Measurements from ENCODE around the gene SRL.

SRL gene

GRCh38 chr16:4241928-4242283 is at the start of gene SRL:
SRL (minus strand) TSS chr16:4242080; CDS start chr16:4242067, 13 bp downstream.
- TF ChIP-seq POLR2A (IDR thresholded peaks at IDR 0.05; ENCODE audit: low read length) (no peak), GATA1 (IDR thresholded peaks at IDR 0.05; ENCODE audit: low read depth, low read length) (no peak)
- no peak for DNase-seq

DNA sequence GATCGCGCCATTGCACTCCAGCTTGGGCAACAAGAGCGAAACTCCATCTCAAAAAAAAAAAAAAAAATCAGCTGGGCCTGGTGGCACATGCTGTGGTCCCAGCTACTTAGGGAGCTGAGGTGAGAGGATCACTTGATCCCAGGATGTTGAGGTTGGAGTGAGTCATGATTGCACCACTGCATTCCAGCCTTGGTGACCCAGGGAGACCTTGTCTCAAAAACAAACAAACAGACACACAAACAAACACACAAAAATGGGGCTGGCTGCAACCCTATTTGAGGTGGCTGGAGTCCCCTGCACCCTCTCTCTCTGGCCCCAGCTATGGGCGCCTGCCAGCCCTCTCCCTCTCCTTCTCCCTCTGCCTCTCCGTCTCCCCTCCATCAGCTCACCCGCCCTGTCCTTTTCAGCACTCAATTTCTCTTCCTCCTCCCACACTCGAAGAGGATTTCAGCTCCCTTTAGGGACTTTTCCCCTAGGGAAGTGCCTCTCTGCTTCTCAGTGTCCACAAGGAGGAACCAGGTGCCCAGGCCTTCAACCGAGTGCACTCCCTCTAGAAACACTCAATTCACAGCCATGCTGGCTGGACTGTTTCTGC is 48.5 kb upstream of the SRL start:
- no peak for DNase-seq

GRCh38 chr16:4288148-4288921 is 46.5 kb upstream of the SRL start:
- TF ChIP-seq GATA1 (IDR thresholded peaks at IDR 0.05; ENCODE audit: low read depth, low read length): no peak
- TF ChIP-seq POLR2A (IDR thresholded peaks at IDR 0.05; ENCODE audit: low read length): no peak
- peak; percentile 73 to 84 for DNase-seq

More for the DNA sequence above, 48.5 kb upstream of the SRL start:
- TF ChIP-seq GATA1 (IDR thresholded peaks at IDR 0.05; ENCODE audit: low read depth, low read length): no peak
- TF ChIP-seq POLR2A (IDR thresholded peaks at IDR 0.05; ENCODE audit: low read length): no peak

- no peak for DNase-seq
- TF ChIP-seq POLR2A (IDR thresholded peaks at IDR 0.05; ENCODE audit: low read length) (no peak), GATA1 (IDR thresholded peaks at IDR 0.05; ENCODE audit: low read depth, low read length) (no peak)
Observed at GRCh38 chr16:4285167-4285566, 43.3 kb upstream of the SRL start.

GRCh38 chr16:4283939-4284338 is 42.1 kb upstream of the SRL start:
- TF ChIP-seq GATA1 (IDR thresholded peaks at IDR 0.05; ENCODE audit: low read depth, low read length): no peak
- TF ChIP-seq POLR2A (IDR thresholded peaks at IDR 0.05; ENCODE audit: low read length): no peak

GRCh38 chr16:4283441-4283840 is 41.6 kb upstream of the SRL start:
- DNase-seq: no peak
- no peak for TF ChIP-seq GATA1 (IDR thresholded peaks at IDR 0.05; ENCODE audit: low read depth, low read length)
- TF ChIP-seq POLR2A (IDR thresholded peaks at IDR 0.05; ENCODE audit: low read length): no peak

More at GRCh38 chr16:4283939-4284338, 42.1 kb upstream of the SRL start:
- DNase-seq: no peak

- no peak for DNase-seq
- no peak for TF ChIP-seq POLR2A (IDR thresholded peaks at IDR 0.05; ENCODE audit: low read length)
- TF ChIP-seq GATA1 (IDR thresholded peaks at IDR 0.05; ENCODE audit: low read depth, low read length): no peak
Observed at GRCh38 chr16:4280625-4281024, 38.7 kb upstream of the SRL start.

- no peak for DNase-seq
Observed at GRCh38 chr16:4277987-4278513, 36.2 kb upstream of the SRL start.

DNA sequence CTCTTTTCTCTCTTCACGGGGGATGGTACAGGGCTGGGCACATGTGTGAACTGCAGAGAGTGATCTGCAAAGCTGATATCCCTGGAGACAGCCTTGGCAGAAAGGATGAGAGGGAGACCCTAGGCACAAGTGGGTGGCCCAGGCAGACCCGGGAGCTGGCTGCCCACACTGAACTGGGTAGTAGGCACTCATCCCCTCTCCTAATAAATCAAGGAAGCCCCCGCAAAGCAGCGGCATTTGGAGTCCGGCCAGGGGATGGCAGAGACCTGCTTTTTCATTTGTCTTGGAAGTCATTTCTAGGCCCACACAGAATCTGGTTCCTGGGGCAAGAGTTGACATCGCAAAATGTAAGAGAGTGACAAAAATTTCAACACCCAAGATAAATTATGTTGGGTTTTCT is 34.0 kb upstream of the SRL start:
- TF ChIP-seq GATA1 (IDR thresholded peaks at IDR 0.05; ENCODE audit: low read depth, low read length) (no peak), POLR2A (IDR thresholded peaks at IDR 0.05; ENCODE audit: low read length) (no peak)
- DNase-seq: no peak

More at GRCh38 chr16:4277987-4278513, 36.2 kb upstream of the SRL start:
- TF ChIP-seq GATA1 (IDR thresholded peaks at IDR 0.05; ENCODE audit: low read depth, low read length) (no peak), POLR2A (IDR thresholded peaks at IDR 0.05; ENCODE audit: low read length) (no peak)

GRCh38 chr16:4273858-4274311 is 32.0 kb upstream of the SRL start:
- DNase-seq: peak; percentile 75 to 78

DNA sequence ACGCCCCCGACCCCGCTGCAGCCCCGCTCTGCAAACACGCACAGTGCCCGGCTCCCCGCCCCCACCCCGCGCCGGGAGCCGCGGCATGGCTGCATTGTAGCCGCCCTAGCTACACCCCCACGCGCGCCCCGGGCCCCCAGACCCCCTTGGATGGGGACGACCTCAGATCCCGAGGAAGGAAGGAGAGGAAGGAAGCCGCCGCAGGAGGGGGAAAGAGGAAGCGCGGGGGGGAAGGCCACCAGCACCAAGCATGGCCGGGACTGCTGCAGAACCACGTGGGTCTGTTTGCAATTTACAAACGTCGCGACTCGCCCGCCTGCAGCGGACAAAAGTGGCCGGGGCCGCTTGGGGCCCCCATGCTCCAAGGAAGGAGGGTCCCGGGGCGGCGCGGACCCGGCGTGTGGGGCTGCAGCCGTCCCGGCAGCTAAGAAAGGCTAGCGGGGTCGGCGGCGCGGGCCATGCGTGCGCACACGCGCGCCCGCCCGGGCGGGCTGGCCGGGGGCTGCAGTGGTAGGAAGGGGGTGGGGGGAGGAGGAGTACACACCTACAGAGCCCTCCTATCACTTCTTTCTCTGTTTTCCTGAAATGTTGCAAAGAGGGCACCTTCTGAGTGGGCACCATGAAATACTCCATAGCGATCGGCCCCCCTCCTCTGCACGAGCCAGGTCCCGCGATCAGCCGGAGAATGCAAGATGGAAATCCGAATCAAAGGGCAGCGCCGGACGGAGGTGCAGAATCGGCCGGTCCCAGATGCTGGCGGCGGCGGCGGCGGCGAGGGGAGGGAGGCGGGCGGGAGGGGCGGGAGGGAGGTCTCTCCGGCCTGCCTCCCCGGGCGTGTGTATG is 30.5 kb upstream of the SRL start:
- TF ChIP-seq GATA1 (IDR thresholded peaks at IDR 0.05; ENCODE audit: low read depth, low read length) (no peak), POLR2A (IDR thresholded peaks at IDR 0.05; ENCODE audit: low read length) (no peak)
- DNase-seq: peak; percentile 64 to 68

More at GRCh38 chr16:4273858-4274311, 32.0 kb upstream of the SRL start:
- no peak for TF ChIP-seq GATA1 (IDR thresholded peaks at IDR 0.05; ENCODE audit: low read depth, low read length)
- TF ChIP-seq POLR2A (IDR thresholded peaks at IDR 0.05; ENCODE audit: low read length): no peak

- DNase-seq: peak; percentile 93 to 94
- TF ChIP-seq POLR2A (IDR thresholded peaks at IDR 0.05; ENCODE audit: low read length) (peak; percentile 64), GATA1 (IDR thresholded peaks at IDR 0.05; ENCODE audit: low read depth, low read length) (no peak)
Observed at GRCh38 chr16:4271176-4272113, 29.6 kb upstream of the SRL start.

GRCh38 chr16:4270595-4270994 is 28.7 kb upstream of the SRL start:
- DNase-seq: no peak

More at GRCh38 chr16:4270595-4270994, 28.7 kb upstream of the SRL start:
- TF ChIP-seq GATA1 (IDR thresholded peaks at IDR 0.05; ENCODE audit: low read depth, low read length): no peak
- no peak for TF ChIP-seq POLR2A (IDR thresholded peaks at IDR 0.05; ENCODE audit: low read length)

All from erythroblast (primary cell).